Muscle layer of colon (tissue), 2 donors: Measurements from ENCODE around the gene GUCY2D.
"Not testable (repeated sequence)": the region's sequence is repeated elsewhere in the genome, so short reads cannot be mapped to it uniquely, and the experiment has no call there.

Experiments used
- H3K27ac ChIP-seq: one replicate; pipeline ENCODE4 v1.7.0; 2013; ENCODE audit warnings: low read depth, mild to moderate bottlenecking, low read length, moderate library complexity
- H3K27me3 ChIP-seq, 2 donors: one replicate each; pipeline ENCODE4 v1.7.0; 2013; ENCODE audit warnings: low read length in 2 of 2, mild to moderate bottlenecking in 2 of 2; ENCODE audit not compliant: insufficient read depth in 2 of 2, control insufficient read depth in 1 of 2
- H3K36me3 ChIP-seq: one replicate; pipeline ENCODE4 v1.7.0; 2013; ENCODE audit warnings: mild to moderate bottlenecking, low read length; ENCODE audit not compliant: insufficient read depth
- H3K4me1 ChIP-seq: one replicate; pipeline ENCODE4 v1.7.0; 2013; ENCODE audit warnings: mild to moderate bottlenecking, low read length; ENCODE audit not compliant: insufficient read depth
- H3K4me3 ChIP-seq, 2 donors: one replicate each; pipeline ENCODE4 v1.7.0; 2013; ENCODE audit warnings: low read length in 2 of 2, low read depth in 1 of 2, mild to moderate bottlenecking in 1 of 2, moderate library complexity in 1 of 2
- H3K9ac ChIP-seq: one replicate; pipeline ENCODE4 v1.7.0; 2013; ENCODE audit warnings: low read length
- H3K9me3 ChIP-seq: one replicate; pipeline ENCODE4 v1.7.0; 2013; ENCODE audit warnings: mild to moderate bottlenecking, low read length
- donor health status: abdominal sarcoma.
- donor health status: Adenocarcinoma of cecum.

The GUCY2D gene

DNA sequence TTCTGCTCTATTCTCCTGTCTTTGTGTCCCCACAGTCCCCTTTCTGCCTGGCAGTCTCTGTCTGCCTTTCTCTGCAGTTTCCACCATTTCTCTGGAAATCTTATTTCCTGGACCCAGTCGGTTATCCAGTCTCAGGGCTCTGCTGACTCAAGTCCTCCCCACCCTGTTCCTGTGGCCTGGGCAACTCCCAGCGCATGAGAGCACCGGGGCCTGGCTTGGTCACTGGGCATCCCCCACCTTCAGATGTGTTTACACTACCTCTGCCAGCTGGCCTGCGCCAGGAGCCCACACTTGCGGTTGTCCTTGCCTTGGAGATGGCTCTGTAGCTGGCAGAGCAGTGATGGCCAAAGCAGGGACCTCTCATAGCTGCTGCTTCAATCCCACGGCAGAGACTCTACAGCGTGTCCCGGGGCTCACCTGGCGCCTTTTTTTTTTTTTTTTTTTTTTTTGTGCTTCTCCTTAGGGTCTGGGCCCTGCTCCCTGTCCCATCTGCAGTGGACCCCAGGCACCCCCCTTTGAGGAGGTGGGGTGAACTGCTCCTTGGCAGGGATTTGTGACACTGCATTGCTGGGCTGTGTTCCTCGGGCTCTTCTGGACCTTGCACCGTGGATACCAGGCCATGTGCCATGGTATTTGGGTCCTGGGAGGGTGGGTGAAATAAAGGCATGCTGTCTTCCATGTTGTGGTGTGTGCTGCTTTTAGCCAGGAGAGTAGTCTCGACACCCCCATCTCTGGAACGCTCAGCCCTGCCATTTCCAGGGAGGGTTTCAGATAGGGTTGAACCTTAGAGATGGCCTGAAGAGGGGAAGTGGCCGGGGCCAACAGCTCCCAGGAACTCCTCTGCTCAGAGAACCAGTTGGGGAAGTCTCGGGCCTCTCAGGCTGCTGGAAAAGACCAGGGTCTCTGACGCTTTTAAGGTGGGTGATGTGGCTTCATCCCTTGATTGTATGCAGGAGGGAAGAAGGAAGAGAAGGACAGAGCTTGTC, 17.5 kb downstream of the GUCY2D start:
- Histone ChIP-seq H3K4me1 (peaks cover 12% of the 10 kb centered on the region), H3K9ac (no peak overlapping the region)

GRCh38 chr17:8020776-8021564, 18.6 kb downstream of the GUCY2D start:
- H3K27ac ChIP-seq, result no peak overlapping the region
- no peak overlapping the region for H3K4me3 ChIP-seq
- peaks cover 7 to 9% of the 10 kb centered on the region in 2 donors for H3K27me3 ChIP-seq
- H3K9ac ChIP-seq, result no peak overlapping the region
- peaks cover 10% of the 10 kb centered on the region for H3K4me1 ChIP-seq
- no peaks in the 10 kb centered on the region for H3K9me3 ChIP-seq
- H3K36me3 ChIP-seq, result no peaks in the 10 kb centered on the region

More for the DNA sequence above, 17.5 kb downstream of the GUCY2D start:
- no peak overlapping the region for H3K4me3 ChIP-seq
- peaks cover 7 to 20% of the 10 kb centered on the region in 2 donors for H3K27me3 ChIP-seq
- H3K9me3 ChIP-seq, result no peaks in the 10 kb centered on the region
- no peak overlapping the region for H3K27ac ChIP-seq
- no peaks in the 10 kb centered on the region for H3K36me3 ChIP-seq

DNA sequence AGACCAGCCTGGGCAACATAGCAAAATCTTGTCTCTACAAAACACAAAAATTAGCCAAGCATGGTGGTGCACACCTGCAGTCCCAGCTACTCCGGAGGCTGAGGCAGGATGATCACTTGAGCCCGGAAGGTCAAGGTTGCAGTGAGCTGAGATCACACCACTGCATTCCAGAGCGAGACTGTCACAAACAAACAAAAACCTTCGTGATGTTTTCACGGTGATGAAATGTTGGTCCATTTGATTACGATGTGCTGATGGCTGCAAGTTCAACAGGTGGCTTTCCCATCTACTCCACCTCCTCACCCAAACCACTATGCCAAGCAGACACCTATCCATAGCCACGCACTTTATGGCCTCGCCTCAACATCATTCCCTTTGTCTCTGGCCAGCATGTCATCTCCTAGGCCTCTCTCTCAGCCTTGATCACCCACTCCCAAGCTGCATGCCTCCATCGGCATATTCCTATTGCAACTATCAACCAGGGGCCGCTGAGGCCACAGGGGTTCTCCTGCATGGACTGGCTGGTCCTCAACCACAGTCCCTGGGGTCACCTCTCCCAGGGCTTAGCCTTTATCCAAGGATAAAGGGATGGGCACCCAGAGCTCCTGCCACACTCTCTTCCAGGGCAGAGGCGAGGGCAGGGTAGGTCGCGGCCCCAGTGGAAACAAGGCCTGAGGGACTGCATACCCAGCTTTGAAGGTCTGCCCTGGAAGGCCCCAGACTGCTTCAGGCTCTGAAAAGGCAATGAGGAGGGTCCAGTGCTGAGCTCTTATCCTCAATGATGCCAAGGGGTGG, 19.3 kb downstream of the GUCY2D start:
- Histone ChIP-seq H3K4me3 (no peak overlapping the region), H3K9me3 (no peaks in the 10 kb centered on the region), H3K4me1 (peaks cover 2% of the 10 kb centered on the region), H3K36me3 (no peaks in the 10 kb centered on the region), H3K9ac (no peak overlapping the region), H3K27ac (no peak overlapping the region), H3K27me3 (peaks cover 2 to 3% of the 10 kb centered on the region in 2 donors)

- Histone ChIP-seq H3K27me3 (no peaks in the 10 kb centered on the region), H3K36me3 (no peaks in the 10 kb centered on the region), H3K9me3 (no peaks in the 10 kb centered on the region), H3K27ac (no peak overlapping the region), H3K4me3 (no peak overlapping the region), H3K9ac (no peak overlapping the region), H3K4me1 (no peaks in the 10 kb centered on the region)
Measured at GRCh38 chr17:8022360-8023003, 20.1 kb downstream of the GUCY2D start.

- H3K36me3 ChIP-seq, result not testable (repeated sequence)
Measured at GRCh38 chr17:8024161-8024560, 21.7 kb downstream of the GUCY2D start.

DNA sequence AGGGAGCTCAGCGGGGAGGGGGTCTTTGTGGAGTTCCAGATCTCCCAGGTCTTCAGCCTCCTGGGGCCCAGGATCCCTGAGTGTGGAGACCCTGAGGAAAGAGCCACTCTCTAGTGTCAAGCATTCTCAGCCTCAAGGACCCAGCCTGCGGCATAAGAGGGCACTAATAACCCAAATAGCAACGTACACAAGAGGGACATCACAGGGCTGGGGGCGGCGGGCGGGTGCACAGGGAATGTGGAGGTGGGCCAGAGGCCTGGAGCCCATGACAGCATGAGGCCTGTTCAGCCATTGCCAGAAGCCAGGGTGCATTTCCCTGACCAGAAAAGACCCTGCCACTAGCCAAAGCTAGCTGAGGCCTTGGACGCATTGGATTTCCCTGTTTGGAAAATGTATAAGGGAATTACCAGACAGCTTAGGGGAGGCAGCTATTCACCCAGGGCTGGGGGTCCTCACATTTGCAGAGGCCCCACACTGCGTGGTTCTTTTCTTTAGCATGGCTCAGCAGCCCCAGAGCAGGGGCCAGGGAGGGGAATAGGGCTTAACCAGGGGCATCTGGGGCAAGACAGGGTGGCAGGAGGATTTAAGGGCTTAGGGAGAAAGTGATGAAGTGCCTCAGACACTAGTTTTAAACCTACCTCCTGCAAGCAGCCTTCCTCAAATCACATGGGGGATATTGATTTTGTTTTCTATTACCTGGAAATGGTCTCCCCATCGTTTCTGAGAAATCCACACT, 22.9 kb downstream of the GUCY2D start:
- Histone ChIP-seq H3K9me3 (no peaks in the 10 kb centered on the region), H3K4me3 (no peak overlapping the region), H3K4me1 (no peaks in the 10 kb centered on the region), H3K27me3 (no peaks in the 10 kb centered on the region), H3K9ac (no peak overlapping the region), H3K36me3 (no peaks in the 10 kb centered on the region), H3K27ac (no peak overlapping the region)

More at GRCh38 chr17:8024161-8024560, 21.7 kb downstream of the GUCY2D start:
- H3K27me3 ChIP-seq, H3K4me3 ChIP-seq, H3K27ac ChIP-seq, H3K9me3 ChIP-seq, H3K9ac ChIP-seq, H3K4me1 ChIP-seq: not testable (repeated sequence)

DNA sequence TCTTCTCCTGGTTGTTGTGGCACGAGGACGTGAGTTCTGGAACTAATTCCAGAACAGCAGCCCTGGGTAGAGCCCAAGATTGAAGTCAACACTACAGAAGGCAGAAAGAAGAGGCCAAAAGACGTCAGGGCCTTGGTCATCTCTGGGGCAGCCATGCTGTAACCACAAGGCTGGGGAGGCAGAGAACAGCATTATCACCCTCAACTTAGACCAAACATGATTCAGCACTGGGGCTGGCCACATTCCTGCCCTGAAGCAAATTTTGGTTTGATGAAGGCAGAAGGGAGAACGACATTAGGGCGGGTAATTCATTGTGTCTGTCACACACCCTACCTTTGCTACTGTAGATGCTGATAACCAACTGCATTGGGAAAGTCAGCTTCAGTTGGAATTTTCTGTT, 26.7 kb downstream of the GUCY2D start:
- Histone ChIP-seq H3K36me3 (no peaks in the 10 kb centered on the region), H3K27me3 (peaks cover 0 to 3% of the 10 kb centered on the region in 2 donors), H3K4me3 (no peak overlapping the region), H3K4me1 (no peaks in the 10 kb centered on the region), H3K9ac (no peak overlapping the region), H3K9me3 (no peaks in the 10 kb centered on the region), H3K27ac (no peak overlapping the region)

DNA sequence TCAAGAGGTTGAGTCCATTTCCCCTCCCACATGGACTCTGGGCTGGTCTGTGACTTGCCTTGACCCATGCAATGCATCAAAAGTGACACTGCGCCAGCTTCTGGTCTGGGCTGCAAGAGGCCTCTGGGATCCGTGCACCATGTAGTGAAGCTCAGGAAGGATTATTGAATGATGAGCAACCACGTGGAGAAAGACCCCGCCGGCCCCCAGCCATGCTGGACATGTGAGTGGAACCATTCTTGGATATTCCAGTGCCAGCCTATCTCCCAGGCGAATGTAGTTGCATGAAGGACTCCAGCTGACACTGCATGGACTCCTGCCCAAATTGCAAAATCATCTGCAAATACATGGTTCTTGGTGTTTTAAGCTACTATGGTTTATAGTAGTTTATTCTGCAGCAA, 28.8 kb downstream of the GUCY2D start:
- Histone ChIP-seq H3K36me3 (no peaks in the 10 kb centered on the region), H3K4me3 (no peak overlapping the region), H3K9ac (no peak overlapping the region), H3K4me1 (no peaks in the 10 kb centered on the region), H3K9me3 (no peaks in the 10 kb centered on the region), H3K27me3 (peaks cover 0 to 3% of the 10 kb centered on the region in 2 donors), H3K27ac (no peak overlapping the region)

- Histone ChIP-seq H3K9me3 (no peaks in the 10 kb centered on the region), H3K27ac (no peak overlapping the region), H3K4me3 (no peak overlapping the region), H3K27me3 (peaks cover 0 to 3% of the 10 kb centered on the region in 2 donors), H3K36me3 (no peaks in the 10 kb centered on the region), H3K9ac (no peak overlapping the region), H3K4me1 (no peaks in the 10 kb centered on the region)
Measured at GRCh38 chr17:8031950-8032349, 29.5 kb downstream of the GUCY2D start.

DNA sequence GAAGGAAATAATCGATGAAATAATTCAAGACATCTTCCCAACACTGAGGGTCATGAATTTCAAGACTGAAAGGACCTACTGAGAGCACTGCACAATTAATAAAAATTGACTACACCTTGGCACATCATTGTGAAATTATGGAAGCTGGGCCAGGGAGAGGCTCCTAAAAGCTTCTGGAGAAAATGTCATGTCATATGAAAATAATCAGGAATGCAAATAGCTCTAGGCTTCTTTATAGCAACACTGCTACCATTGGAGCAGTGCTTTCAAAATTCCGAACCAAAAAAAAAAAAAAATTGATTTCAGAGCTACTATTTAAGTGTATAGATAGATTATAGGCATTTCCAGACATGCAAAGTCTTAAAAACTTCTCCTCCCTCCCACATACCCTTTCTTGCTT, 30.0 kb downstream of the GUCY2D start:
- H3K4me3 ChIP-seq, result no peak overlapping the region
- H3K9me3 ChIP-seq, result no peaks in the 10 kb centered on the region
- H3K4me1 ChIP-seq, result no peaks in the 10 kb centered on the region
- no peak overlapping the region for H3K27ac ChIP-seq
- H3K9ac ChIP-seq, result no peak overlapping the region
- H3K27me3 ChIP-seq, result peaks cover 0 to 4% of the 10 kb centered on the region in 2 donors
- no peaks in the 10 kb centered on the region for H3K36me3 ChIP-seq
